C1 segment of cervical spinal cord (tissue), 14 donors: ENCODE results near the gene DEDD2.
A peak's percentile ranks its signal among the peaks of the same experiment; 100 is the strongest.

Source experiments
- DNase-seq, 14 donors: peaks; one replicate each; lab custom pipeline; 2025; lab: John Stamatoyannopoulos, UW

DEDD2 gene

DNA sequence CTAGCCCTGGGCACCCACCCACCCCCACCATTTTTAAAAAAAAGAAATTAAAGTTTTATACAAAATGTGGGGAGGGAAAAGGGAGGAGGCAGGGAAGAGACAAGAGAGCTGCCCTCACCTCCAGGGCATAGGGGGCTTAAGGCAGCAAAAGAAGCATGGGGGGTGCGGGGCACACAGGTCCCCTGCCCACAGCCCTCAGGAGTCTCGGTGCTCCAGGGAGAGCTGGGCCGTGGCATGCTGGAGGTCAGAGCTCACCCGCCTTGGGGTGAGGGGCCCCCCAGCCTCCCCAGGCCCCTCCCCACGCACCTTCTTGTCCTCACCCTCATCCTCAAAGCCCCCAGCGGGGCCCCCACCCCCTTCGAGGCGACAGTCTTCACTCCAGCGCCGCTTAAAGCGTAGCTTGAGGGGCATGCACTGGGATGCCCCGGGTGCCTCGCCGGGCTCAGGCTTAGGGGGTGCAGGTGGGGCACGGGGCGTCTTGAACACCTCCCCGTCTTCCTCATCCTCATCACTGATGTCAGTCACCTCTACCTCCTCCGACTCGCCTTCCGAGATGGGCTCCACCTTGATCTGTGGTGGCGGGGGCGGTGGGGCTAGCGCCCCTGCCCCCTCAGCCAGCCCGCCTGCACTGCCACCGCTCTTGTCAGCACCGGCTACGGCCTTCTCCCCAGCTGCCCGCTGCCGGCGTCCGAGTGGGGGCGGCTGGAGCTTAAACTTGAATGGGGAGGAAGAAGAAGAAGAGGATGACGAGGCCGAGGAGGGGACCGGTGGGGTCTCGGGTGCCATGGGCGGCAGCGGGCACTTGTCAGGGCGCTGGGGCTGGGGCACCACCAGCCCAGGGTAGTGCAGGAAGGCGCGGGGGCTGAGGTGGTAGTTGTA is 31.0 kb upstream of the DEDD2 start:
- no peak for DNase-seq

- DNase-seq = no peak
Measured at GRCh38 chr19:42247640-42248199, 30.2 kb upstream of the DEDD2 start.

DNA sequence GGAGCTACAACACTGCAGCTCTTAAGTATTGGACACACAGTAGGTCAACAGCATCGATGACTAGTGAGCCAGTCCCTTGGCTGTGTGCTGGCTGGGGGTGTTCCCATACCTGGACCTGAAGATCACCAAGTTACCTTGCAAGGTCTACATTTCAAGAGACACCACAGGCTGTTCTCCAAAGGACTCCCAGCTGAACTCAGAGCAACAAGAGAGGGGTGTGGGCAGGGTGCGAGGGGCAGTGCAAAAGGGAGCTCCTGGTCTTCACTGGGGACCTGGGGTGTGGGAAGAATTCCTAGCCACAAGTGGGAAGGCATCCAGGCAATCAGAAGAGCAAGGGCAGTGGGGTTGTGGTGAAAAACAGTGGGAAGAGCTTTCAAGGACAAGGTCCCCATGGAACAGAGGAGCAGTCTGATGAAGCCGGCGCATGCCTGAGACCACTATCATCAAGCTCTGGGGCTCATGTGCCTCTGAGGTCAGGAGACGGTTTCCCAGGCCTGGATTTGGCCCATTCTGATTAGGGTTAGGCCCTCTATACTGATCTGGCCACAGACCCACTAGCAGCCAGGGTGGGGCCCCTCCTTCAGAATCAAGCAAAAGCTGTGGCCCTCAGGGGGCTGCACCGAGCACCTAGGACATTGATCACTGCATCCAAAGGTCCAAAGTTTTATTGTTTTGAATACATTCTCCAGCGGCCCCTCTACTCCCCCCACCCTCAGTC is 29.6 kb upstream of the DEDD2 start:
- DNase-seq = no peak

- peak in 11 of 14 donors; percentile 46 to 90 (median 69) for DNase-seq
Measured at GRCh38 chr19:42246143-42246921, 28.9 kb upstream of the DEDD2 start.

- DNase-seq = no peak
Measured at GRCh38 chr19:42245231-42245630, 27.8 kb upstream of the DEDD2 start.

- DNase-seq = peak; percentile 57 to 96 (median 91)
Measured at GRCh38 chr19:42244347-42245220, 27.1 kb upstream of the DEDD2 start.

DNA sequence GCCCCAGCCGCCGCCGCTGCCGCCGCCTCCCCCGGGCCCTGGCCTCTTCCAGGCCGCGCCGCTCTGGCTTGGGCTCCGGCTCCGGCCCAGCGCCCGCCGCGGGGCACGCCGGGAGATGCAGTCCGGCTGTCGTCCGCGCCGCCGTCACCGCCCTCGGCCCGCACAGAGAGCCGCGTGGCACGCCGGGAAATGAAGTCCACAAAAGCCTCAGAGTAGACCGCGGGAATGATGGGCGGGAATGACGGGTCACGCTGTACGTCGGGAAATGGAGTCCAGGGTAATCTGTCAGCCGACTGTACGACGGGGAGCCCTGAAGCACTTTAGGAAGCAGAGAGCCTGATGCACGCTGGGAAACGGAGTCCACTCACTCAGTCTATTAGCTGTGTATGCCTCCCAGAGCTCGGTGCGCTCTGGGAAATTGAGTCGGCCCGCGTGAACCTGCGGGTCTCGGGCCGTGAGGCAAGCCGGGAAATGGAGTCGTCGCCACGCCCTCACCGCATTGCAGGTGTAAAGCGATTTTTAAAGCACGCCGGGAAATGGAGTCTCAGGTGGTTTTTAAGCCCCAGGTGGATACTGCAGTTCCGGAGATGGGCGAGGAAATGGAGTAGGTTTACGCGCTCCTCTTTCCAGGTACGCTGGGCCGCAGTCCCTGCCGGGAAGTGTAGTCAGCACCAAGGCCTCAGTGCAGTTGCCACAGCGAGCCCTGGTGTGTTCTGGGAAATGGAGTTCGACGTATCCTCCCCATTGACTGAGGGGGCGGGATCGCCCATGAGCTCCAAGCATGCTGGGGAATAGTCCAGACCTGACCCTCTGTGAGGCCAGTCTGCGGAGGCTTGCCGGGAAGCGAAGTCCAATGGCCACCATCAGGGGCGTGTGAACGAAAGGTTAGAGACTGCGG is 25.3 kb upstream of the DEDD2 start, which contains the start of gene GSK3A:
Gene GSK3A (minus strand): TSS at position 91 of the 898 bp plus-strand sequence. CDS start 137 bp downstream, outside the sequence.
- DNase-seq = peak; percentile 97 to 100 (median 100)

DNA sequence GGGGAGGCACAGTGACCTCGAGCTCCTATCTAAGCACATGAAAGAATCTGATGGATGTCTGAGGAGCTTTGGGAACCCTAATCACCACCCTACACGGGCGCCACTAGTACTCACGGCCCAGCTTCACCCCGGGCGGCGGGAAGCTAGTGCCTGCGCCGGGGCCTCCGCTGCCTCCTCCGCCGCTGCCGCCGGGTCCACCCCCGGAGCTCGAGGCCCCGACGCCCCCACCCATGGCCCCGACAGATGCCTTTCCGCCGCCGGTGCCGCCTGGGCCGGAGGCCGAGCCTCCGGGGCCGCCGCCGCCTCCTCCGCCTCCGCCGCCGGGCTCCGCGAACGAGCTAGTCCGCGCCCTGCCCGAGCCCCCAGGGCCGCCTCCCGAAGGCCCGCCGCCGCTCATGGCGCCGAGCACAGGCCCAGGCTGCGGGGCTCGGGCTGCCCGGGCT is 24.6 kb upstream of the DEDD2 start:
- DNase-seq = no peak

GRCh38 chr19:42241279-42241678 is 23.8 kb upstream of the DEDD2 start:
- no peak for DNase-seq

DNA sequence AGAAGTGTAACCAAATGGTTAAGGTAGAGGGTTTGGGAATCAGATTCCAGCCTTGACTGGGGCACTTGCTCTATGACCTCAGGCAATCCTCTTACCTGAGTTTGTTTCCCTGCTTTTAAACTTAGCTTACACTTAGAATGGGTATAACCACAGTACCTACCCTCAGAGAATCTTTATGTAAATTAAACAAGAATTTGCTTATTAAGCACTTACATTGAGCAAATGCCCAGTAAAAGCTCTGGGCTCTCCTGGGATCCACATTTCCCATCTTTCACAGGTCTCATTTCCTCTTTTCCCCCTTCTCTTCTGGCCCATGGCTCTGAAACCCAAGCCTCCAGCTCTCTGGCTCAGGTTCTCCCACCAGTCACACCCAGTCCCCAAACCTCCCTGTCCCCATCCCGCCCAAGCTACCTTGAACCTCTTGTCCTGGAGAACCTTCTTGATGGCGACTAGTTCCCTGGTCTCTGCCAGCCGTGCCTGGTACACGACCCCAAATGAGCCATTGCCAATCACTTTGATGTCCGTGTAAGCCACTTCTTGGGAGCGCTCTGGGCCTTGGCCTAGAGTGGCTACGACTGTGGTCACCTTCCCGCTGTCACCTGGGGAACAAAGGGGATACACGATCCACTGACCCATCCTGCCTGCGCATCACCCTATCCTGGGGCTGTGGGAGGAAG is 22.2 kb upstream of the DEDD2 start:
- DNase-seq = no peak

DNA sequence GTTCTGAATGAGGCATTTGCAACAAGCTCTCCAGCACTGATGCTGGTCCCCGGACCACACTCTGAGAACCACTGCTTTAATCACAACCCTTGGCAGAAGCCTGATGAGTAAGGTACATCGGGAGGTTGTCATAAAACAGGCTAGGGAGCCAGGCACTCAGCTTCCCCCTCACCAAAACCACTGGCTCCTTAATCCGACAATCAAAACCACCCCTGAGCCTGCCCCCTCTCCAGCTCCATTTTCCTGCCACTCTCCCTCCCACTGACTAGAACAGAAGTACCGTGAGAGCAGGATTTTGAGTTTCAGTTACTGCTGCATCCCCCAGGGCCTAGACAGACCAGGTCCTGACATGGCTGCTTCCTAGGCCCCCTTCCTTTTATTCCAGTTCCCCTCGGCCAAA is 17.7 kb upstream of the DEDD2 start:
- DNase-seq = no peak

DNA sequence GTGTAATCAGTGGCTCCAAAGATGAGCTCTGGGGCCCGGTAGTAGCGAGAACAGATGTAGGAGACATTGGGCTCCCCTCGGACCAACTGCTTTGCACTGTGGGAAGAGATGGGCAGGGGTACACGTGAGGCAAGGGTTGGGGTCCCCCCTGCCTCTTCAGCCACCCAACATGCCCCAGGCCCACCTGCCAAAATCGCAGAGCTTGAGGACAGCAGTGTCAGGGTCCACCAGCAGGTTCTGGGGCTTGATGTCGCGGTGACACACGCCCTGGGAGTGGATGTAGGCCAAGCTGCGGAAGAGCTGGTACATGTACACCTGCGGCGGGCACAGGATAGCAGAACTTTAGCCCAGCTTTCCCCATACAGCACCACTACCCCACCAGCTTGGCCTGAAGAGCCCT is 16.9 kb upstream of the DEDD2 start:
- DNase-seq = no peak

GRCh38 chr19:42233678-42234292 is 16.3 kb upstream of the DEDD2 start:
- DNase-seq = no peak

DNA sequence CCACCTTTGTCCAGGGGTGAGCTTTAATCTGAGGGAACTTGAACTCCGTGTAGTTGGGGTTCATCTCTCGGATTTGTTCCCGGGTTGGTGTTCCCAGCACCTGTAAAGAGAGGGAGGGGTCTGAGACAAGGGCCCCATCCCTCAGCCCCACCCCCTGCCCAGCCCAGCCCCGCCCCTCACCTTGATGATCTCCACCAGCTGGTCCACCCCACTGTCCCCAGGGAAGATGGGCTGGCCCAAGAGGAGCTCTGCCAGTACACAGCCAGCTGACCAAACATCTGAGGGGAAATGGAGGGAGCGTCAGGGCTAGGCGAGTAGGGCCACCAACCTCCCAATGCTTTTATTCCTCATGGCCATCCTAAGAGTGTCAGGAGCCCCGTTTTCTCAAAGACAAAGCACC is 15.6 kb upstream of the DEDD2 start:
- DNase-seq = no peak

DNA sequence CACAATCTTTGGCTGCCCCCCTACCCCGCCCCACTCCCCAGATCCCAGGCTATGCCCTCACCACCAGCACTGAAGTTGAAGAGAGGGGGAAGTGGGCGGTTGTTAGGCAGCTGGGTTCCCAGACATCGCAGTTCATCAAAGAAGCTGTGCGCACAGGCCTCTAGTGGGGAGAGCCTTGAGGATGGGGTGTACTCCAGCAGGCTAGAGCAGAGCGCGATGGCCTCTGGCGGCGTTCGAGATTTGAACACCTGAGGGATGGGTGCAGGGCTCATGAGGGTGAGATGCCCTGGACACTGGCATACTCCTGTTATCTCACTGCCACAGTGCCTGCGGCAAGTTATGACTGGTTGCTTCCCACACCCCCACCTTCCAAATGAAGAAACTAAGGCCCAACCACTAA is 15.0 kb upstream of the DEDD2 start:
- DNase-seq = no peak

- no peak for DNase-seq
Measured at GRCh38 chr19:42230571-42230970, 13.1 kb upstream of the DEDD2 start.

DNA sequence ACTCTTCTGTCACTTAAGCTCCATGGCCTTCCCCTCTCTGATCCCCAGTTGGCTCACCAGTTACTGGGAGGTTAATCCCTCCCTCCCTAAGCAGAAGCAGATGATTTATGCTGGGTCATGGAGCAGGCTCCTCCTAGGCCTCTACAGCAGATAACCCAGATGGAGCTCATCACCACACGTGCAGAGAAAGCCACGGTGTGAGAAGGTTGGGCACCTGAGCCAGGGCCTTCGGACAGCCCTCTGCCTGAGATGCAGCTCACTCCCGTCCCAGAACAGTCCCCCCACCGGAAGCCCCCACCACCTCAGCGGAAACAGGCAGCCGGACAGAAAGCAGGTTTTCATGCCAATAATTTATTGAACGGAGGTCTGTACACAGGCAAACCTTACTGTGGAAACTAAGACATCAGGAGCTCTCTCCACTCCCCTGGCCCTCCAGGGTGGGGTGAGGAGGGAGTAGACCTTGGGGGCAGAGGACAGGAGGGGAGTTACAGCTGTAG is 12.4 kb upstream of the DEDD2 start:
- no peak for DNase-seq

DNA sequence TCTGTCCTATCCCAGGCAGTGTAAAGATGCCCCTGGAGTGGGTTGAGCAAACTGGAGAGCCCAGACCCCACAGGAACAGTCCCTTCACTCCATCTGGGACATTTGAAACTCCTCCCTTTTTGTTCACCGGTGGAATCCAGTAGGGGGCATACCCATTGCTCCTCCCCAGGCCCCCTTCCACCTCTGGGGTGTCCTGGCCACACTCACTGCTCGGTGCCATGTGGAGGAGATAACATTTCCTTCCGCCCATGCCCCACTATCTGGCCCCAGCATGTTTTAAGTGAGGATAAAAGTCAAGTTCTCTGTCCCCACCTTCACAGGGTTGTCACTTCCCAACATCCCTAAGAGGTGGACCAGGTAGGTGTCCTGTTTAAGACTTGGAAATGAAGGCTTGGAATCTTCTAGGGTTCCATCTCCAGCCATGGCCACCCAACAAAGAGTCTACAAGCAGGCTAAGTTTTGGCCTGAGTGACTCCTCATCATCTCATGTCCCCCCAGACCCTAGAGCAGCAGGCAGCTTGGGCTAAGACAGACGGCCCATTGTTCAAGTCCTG is 11.9 kb upstream of the DEDD2 start:
- DNase-seq = no peak
